HG03521 (cell line): Measurements from ENCODE around the gene IGSF10.
A peak's percentile ranks its signal among the peaks of the same experiment; 100 is the strongest.

Experiments used
- ATAC-seq: cut with Tn5 transposase; IDR thresholded peaks from one replicate; pipeline ENCODE4 v1.9.1; 2021; ENCODE audit warnings: mild to moderate bottlenecking, moderate library complexity; ENCODE audit not compliant: unreplicated experiment

IGSF10 gene

DNA sequence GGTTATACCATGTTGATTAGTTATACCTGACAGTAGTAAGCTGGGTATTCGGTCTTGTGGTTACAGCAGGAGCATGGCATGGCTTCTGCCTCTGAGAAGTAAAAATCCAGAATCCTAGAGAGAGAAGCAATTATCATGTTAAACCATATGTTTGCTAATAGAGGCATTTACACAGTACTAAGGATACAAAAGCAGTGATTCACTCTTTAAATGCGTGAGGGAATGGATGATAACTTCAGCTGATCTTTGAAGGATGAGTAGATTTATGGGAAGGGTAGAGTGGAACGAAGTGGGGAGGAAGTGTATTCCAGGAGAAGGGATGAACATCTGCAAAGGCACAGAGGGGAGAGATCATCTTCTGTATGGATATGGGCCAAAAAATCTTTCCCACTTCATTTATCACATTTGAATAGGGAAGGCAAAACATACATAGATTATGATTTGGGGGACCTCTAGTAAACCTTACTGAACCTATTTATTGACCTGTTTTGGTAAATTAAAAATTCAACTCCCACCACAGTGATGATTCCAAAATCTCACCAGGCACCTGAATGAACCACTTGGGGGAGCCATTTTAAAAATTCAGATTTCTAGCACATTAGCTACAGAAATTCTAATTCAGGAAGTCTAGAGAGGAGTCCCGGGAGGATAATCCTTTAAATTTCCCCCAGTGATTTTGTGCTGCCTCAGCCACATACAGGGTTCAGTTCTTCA, 35.1 kb downstream of the IGSF10 start:
- ATAC-seq, result peak; percentile 13

DNA sequence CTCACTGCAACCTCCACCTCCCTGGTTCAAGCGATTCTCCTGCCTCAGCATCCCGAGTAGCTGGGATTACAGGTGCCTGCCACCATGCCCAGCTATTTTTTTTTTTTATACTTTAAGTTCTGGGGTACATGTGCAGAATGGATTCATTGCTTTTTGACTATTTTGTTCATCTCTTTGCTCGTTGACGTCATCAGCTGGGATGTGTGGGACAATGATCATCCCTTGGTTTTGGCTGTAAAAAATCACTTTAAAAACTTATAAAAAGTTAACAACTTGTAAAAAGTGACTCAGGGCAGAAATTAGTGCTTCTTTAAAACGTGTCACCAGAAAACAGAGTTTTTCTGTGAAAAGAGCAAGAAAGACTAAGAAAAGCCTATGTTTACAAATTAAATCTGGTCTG, 37.8 kb downstream of the IGSF10 start:
- ATAC-seq, result no peak

DNA sequence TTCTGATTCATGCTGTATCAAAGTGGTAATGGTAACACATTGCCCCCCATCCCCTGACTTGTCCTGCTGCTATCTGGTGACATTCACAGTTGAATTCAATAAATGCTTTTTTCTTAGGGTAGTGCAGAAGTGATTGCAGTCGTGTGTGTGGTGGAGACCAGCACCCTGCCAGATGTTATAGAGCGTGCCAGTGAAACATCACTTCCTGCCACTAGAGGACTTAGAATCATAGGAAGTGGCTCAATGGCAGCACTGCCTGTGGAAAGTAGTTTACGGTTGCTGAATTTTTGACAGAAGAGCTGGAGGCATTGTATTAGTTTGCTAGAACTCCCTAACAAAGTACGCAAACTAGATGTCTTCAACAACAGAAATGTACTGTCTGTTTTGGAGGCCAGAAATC, 38.9 kb downstream of the IGSF10 start:
- ATAC-seq, result no peak

DNA sequence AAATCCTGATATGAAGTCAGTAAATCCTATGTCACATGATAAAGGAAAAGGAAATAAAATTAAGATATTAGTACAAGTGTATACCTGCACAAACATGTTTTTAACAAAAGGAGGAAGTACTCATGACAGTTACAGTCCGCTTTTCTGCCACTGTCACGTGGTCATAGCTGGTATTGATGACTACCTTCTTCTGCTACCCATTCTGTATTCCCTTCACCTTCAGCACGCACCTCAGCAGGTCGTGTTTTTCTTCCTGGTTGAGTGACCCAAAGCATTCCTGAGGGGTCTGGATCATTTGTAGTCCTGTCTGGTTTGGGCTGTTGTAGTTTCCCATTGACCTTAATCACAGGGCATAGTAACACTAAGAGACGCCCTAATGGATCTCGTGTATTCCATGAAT, 41.1 kb downstream of the IGSF10 start:
- no peak for ATAC-seq

DNA sequence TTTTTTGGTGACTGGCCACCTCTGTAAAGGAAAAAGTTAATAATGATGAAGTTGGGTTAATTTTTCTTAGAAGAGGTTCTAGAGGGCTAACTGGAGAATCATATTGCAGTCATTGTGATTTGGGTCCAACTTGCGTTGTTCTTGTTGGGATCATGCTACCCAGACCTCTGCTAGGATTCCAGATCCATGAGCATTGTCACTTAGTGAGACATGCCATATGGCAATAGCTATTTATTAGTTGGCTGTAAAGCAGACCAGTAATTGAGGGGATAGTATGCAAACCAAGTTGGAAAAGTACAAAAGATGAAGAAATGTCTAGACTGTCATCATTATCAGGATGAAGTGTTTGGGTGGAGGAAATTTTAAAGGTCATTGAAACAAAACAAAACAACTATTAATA, 45.6 kb downstream of the IGSF10 start:
- no peak for ATAC-seq

DNA sequence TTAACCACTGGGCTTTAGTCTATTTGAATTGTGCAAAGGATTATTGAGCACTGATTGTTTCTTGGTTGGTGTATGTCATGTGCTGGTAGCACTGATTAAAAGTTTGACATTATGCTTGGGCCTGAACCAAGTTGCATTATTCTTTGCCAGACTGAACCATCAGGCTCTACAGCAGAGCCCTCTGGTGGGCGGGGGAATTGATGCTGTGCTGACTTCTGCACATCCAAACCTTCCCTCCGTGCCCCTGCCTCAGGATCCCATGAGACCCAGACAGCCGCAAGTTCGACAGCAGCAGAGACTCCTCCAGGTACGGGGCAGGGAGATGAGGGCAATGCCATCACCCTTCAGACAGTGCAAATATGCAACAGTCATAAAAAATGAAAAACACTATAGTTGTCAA, 47.9 kb downstream of the IGSF10 start:
- no peak for ATAC-seq
